Liver (tissue), 9 donors: ENCODE results near the gene BEGAIN. TPM values are rescaled to one million over a fixed set of nuclear protein-coding genes. Genes with fewer than 3 reads are reported as not detected.

Experiments
- DNase-seq: peaks from one replicate; pipeline ENCODE4 v3.0.0-alpha.2; 2017; ENCODE audit warnings: low spot score
- H3K27ac ChIP-seq, 2 donors: one replicate each; pipeline ENCODE4 v1.7.0; 2013; ENCODE audit warnings: inconsistent platforms in 2 of 2, low read length in 2 of 2, control low read depth in 1 of 2, low read depth in 1 of 2, mild to moderate bottlenecking in 1 of 2
- H3K27me3 ChIP-seq, 4 donors: one replicate each; pipeline versions ENCODE4 v1.6.1 to v1.7.0; 2013; ENCODE audit warnings: low read length in 3 of 4, inconsistent platforms in 1 of 4, mild to moderate bottlenecking in 1 of 4, moderate library complexity in 1 of 4; ENCODE audit not compliant: control insufficient read depth in 4 of 4, insufficient read depth in 4 of 4
- H3K36me3 ChIP-seq, 4 donors: one replicate each; pipeline versions ENCODE4 v1.6.1 to v1.7.0; 2013; ENCODE audit warnings: low read length in 3 of 4, mild to moderate bottlenecking in 3 of 4, low read depth in 1 of 4, moderate library complexity in 1 of 4; ENCODE audit not compliant: control insufficient read depth in 4 of 4, insufficient read depth in 3 of 4
- H3K4me1 ChIP-seq, 4 donors: one replicate each; pipeline versions ENCODE4 v1.6.1 to v1.7.0; 2013; ENCODE audit warnings: low read length in 3 of 4, mild to moderate bottlenecking in 3 of 4, moderate library complexity in 1 of 4; ENCODE audit not compliant: control insufficient read depth in 4 of 4, insufficient read depth in 4 of 4
- H3K4me3 ChIP-seq, 3 donors: one replicate each; pipeline versions ENCODE4 v1.6.1 to v1.7.0; 2013; ENCODE audit warnings: low read length in 3 of 3, control low read depth in 1 of 3, low read depth in 1 of 3, mild to moderate bottlenecking in 1 of 3
- H3K9ac ChIP-seq, 2 donors: one replicate each; pipeline ENCODE4 v1.7.0; 2013; ENCODE audit warnings: low read length in 2 of 2, mild to moderate bottlenecking in 2 of 2, moderate library complexity in 2 of 2, control low read depth in 1 of 2, low read depth in 1 of 2
- H3K9me3 ChIP-seq, 4 donors: one replicate each; pipeline versions ENCODE4 v1.6.1 to v1.7.0; 2013; ENCODE audit warnings: low read length in 3 of 4; ENCODE audit not compliant: control insufficient read depth in 4 of 4
- CTCF ChIP-seq: fragments of 150-350 bp; IDR thresholded peaks from 2 replicates; pipeline ENCODE4 v1.5.1; 2017; ENCODE audit warnings: improper control_type of control experiment, low read depth, low read length; ENCODE audit not compliant: missing input control
- EGR1 ChIP-seq, 2 donors: IDR thresholded peaks; 2 replicates each; pipeline ENCODE4 v1.6.1; 2016 to 2018; ENCODE audit warnings: antibody characterized with exemption in 2 of 2, low read depth in 2 of 2
- FOXA1 ChIP-seq: IDR thresholded peaks from 2 replicates; pipeline ENCODE4 v1.6.1; 2016; ENCODE audit warnings: antibody characterized with exemption
- FOXA2 ChIP-seq: IDR thresholded peaks from 2 replicates; pipeline ENCODE4 v1.6.1; 2016; ENCODE audit warnings: antibody characterized with exemption
- HNF4A ChIP-seq, 2 donors: conservative IDR thresholded peaks; 2 replicates each; pipeline ENCODE4 v1.6.1; 2016; ENCODE audit warnings: antibody characterized with exemption in 2 of 2, mild to moderate bottlenecking in 2 of 2
- HNF4G ChIP-seq: IDR thresholded peaks from 2 replicates; pipeline ENCODE4 v1.6.1; 2016; ENCODE audit warnings: antibody characterized with exemption
- JUND ChIP-seq, 2 donors: IDR thresholded peaks; 2 replicates each; pipeline ENCODE4 v1.6.1; 2016; ENCODE audit warnings: antibody characterized with exemption in 2 of 2
- NR2F2 ChIP-seq: IDR thresholded peaks from 2 replicates; pipeline ENCODE4 v1.6.1; 2016; ENCODE audit warnings: antibody characterized with exemption
- RAD21 ChIP-seq, 2 donors: IDR thresholded peaks; 2 replicates each; pipeline ENCODE4 v1.6.1; 2016; ENCODE audit warnings: antibody characterized with exemption in 2 of 2, mild to moderate bottlenecking in 2 of 2
- REST ChIP-seq: IDR thresholded peaks from 2 replicates; pipeline ENCODE4 v1.6.1; 2016; ENCODE audit warnings: antibody characterized with exemption, mild to moderate bottlenecking
- RXRA ChIP-seq, 2 donors: IDR thresholded peaks; 2 replicates each; pipeline ENCODE4 v1.6.1; 2017 to 2018; ENCODE audit warnings: antibody characterized with exemption in 2 of 2, mild to moderate bottlenecking in 1 of 2
- SP1 ChIP-seq: IDR thresholded peaks from 2 replicates; pipeline ENCODE4 v1.6.1; 2018; ENCODE audit warnings: antibody characterized with exemption, mild to moderate bottlenecking
- TAF1 ChIP-seq: conservative IDR thresholded peaks from 2 replicates; pipeline ENCODE4 v1.6.1; 2016; ENCODE audit warnings: antibody characterized with exemption, mild to moderate bottlenecking
- YY1 ChIP-seq: IDR thresholded peaks from 2 replicates; pipeline ENCODE4 v1.6.1; 2016; ENCODE audit warnings: antibody characterized with exemption, mild to moderate bottlenecking
- WGBS: extraction: QIAGEN DNeasy Blood & Tissue Kit; methylation state at CpG from one replicate; pipeline ENCODE4 v1.1.7; 2013; 5-methylcytosine and 5-hydroxymethylcytosine counted together
- polyA plus RNA-seq, 2 donors: library from polyadenylated mRNA; stranded (reverse) in 1 of 2; unstranded in 1 of 2; fragments of 200-250 nt in 1 of 2; fragments of >200 nt in 1 of 2; fragmentation: Nextera tagmentation in 1 of 2; extraction: Ambion mirVana in 1 of 2; gene quantifications; one replicate each; pipeline versions ENCODE4 v1.2.1 to v1.2.3, GENCODE V29; 2013 to 2015
- total RNA-seq, 2 donors: library from RNA; depleted of rRNA; stranded (reverse); fragments of >200 nt; gene quantifications; one replicate each; pipeline ENCODE4 v1.2.3, GENCODE V29; 2014
- TF ChIP-seq, protein P1 (sequence below): IDR thresholded peaks from 2 replicates; pipeline ENCODE4 v1.6.1; 2016; ENCODE audit warnings: antibody characterized with exemption
- donor health status: healthy.
- donor health status: healthy.
- donor health status: healthy.
- donor health status: healthy.
- donor health status: healthy.

BEGAIN gene
- total and polyA plus RNA-seq, 4 donors: 0.11 to 1.9 (median 0.29) TPM

- Histone ChIP-seq H3K9ac (no peak overlapping the region), H3K4me3 (no peak overlapping the region), H3K36me3 (no peaks in the 10 kb centered on the region), H3K4me1 (peaks cover 0 to 7% (median 6%) of the 10 kb centered on the region in 4 donors), H3K9me3 (no peaks in the 10 kb centered on the region), H3K27ac (no peak overlapping the region), H3K27me3 (peaks cover 0 to 2% (median 0%) of the 10 kb centered on the region in 4 donors)
- TF ChIP-seq NR2F2 (no peak), EGR1 (IDR thresholded peaks at IDR 0.05; ENCODE audit: low read depth in 2 of 2) (no peak), RAD21 (IDR thresholded peaks at IDR 0.05) (no peak), CTCF (no peak), HNF4A (conservative IDR thresholded peaks at IDR 0.05) (no peak), TAF1 (no peak), FOXA2 (no peak), SP1 (no peak), YY1 (no peak), RXRA (IDR thresholded peaks at IDR 0.05) (no peak)
- DNase-seq: no peak
- 91% methylated on average over 14 of the region's 14 CpGs for WGBS
Measured at GRCh38 chr14:100590726-100591452, 3.7 kb upstream of the BEGAIN start.

DNA sequence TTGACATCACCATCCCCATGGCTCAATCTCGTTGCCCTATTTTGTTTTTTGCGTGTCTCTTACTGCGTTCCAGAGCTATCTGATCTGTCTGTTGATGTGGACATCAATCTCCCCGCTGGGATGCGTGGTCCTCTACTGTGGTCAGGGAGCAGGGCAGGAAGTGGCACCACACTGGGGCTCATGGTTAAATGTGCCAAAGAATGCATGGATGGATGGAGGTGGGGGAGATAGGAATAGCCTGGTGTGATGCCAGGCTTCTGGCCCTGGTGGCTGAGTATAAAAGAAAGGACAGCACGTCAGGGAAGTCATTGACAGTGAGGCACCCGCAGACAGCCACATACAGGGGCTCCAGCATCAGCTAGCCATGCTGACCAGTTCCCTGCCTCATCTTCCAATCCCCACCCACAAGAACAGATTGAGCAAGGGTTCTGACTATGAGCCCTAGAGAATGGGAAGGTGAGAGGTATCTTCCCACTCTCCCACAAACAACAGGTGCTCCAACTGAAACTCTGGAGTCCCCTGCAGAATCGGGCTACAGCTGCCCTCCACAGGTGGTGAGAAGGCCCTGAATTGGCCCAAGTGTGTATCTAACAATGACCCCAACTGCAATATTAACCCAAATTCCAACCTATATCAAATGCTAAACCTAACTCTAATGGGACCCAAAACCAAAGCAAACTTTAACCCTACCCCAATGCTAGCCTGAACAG, 2.7 kb upstream of the BEGAIN start:
- H3K9ac ChIP-seq: no peak overlapping the region
- peaks cover 0 to 7% (median 6%) of the 10 kb centered on the region in 4 donors for H3K4me1 ChIP-seq
- DNase-seq: no peak
- no peak overlapping the region for H3K4me3 ChIP-seq
- H3K36me3 ChIP-seq: no peaks in the 10 kb centered on the region
- no peak overlapping the region for H3K27ac ChIP-seq
- WGBS: 87% methylated on average over 8 of the region's 8 CpGs
- TF ChIP-seq RXRA (IDR thresholded peaks at IDR 0.05) (no peak), HNF4G (no peak), YY1 (no peak), RAD21 (IDR thresholded peaks at IDR 0.05) (no peak), FOXA2 (no peak), EGR1 (IDR thresholded peaks at IDR 0.05; ENCODE audit: low read depth in 2 of 2) (no peak), FOXA1 (no peak), HNF4A (conservative IDR thresholded peaks at IDR 0.05) (no peak), JUND (IDR thresholded peaks at IDR 0.05) (no peak), SP1 (no peak), CTCF (no peak), REST (no peak), TAF1 (no peak)
- TF ChIP-seq, protein P1, sequence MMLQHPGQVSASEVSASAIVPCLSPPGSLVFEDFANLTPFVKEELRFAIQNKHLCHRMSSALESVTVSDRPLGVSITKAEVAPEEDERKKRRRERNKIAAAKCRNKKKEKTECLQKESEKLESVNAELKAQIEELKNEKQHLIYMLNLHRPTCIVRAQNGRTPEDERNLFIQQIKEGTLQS: no peak
- peaks cover 0 to 4% (median 0%) of the 10 kb centered on the region in 4 donors for H3K27me3 ChIP-seq
- H3K9me3 ChIP-seq: no peaks in the 10 kb centered on the region
